Measurements from ENCODE around the gene DCAF8. TPM values are rescaled to one million over a fixed set of nuclear protein-coding genes. Genes with fewer than 3 reads are reported as not detected.

Gene DCAF8
- total RNA-seq, 1 experiment from 2014 or later = 129 TPM

DNA sequence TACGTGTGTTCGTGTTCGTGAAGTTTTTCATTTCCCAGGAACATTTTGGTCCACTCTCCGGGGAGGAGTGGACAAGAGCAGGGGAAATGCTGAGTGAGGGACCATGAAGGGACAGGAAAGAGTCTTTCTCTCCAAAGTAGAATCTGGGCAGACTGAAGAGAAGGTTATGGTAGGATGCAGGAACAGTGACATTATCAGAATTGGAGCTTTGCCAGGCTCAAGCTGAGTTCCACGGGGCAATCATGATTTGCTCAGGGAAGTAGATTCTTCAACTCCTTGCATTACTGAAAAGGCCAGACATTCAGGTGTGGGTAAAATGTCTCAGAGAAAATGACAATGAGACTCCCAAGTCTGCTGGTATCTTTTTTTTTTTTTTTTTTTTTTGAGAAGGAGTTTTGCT is 94.3 kb downstream of the DCAF8 start:
- Histone ChIP-seq H3K4me3 (ENCODE audit: insufficient read depth, low read depth, low read length) (no peak overlapping the region), H3K36me3 (replicated peaks; ENCODE audit: control insufficient read depth, insufficient read depth, low read length) (no peaks in the 10 kb centered on the region), H3K27me3 (ENCODE audit: control insufficient read depth, insufficient read depth, low read length) (no peaks in the 10 kb centered on the region)
- DNase-seq = no peak

GRCh38 chr1:160167580-160167979 is 94.8 kb downstream of the DCAF8 start:
- Histone ChIP-seq H3K27me3 (ENCODE audit: control insufficient read depth, insufficient read depth, low read length) (no peaks in the 10 kb centered on the region), H3K4me3 (ENCODE audit: insufficient read depth, low read depth, low read length) (no peak overlapping the region), H3K36me3 (replicated peaks; ENCODE audit: control insufficient read depth, insufficient read depth, low read length) (no peaks in the 10 kb centered on the region)
- no peak for DNase-seq

GRCh38 chr1:160167056-160167455 is 95.3 kb downstream of the DCAF8 start:
- Histone ChIP-seq H3K27me3 (ENCODE audit: control insufficient read depth, insufficient read depth, low read length) (no peaks in the 10 kb centered on the region), H3K36me3 (replicated peaks; ENCODE audit: control insufficient read depth, insufficient read depth, low read length) (no peaks in the 10 kb centered on the region), H3K4me3 (ENCODE audit: insufficient read depth, low read depth, low read length) (no peak overlapping the region)
- DNase-seq = no peak

- Histone ChIP-seq H3K4me3 (ENCODE audit: insufficient read depth, low read depth, low read length) (no peak overlapping the region), H3K27me3 (ENCODE audit: control insufficient read depth, insufficient read depth, low read length) (no peaks in the 10 kb centered on the region), H3K36me3 (replicated peaks; ENCODE audit: control insufficient read depth, insufficient read depth, low read length) (no peaks in the 10 kb centered on the region)
- no peak for DNase-seq
These were observed 96.0 kb downstream of the DCAF8 start for GRCh38 chr1:160166166-160166868.

Other genes with a start within 250 kb of the DCAF8 start
- 2.6 and 3.0 TPM in 2 replicates for gene PIGM, start 230.6 kb downstream of the DCAF8 start, total RNA-seq (2014; rRNA removed; shearing (Covaris generic))
- gene KCNJ10, start 192.4 kb downstream of the DCAF8 start, total RNA-seq (2014; rRNA removed; shearing (Covaris generic)) = 0.07 TPM in 1 of 2 replicates, not detected in the other
- 0.07 TPM in 1 of 2 replicates, not detected in the other for gene KCNJ9, start 181.0 kb downstream of the DCAF8 start, total RNA-seq (2014; rRNA removed; shearing (Covaris generic))
- 89.5 and 92.6 TPM in 2 replicates for gene IGSF8, start 163.9 kb downstream of the DCAF8 start, total RNA-seq (2014; rRNA removed; shearing (Covaris generic))
- 14.5 and 25.0 TPM in 2 replicates for gene ATP1A2, start 146.8 kb downstream of the DCAF8 start, total RNA-seq (2014; rRNA removed; shearing (Covaris generic))
- 0.73 and 0.74 TPM in 2 replicates for gene ATP1A4, start 110.9 kb downstream of the DCAF8 start, total RNA-seq (2014; rRNA removed; shearing (Covaris generic))
- 4.2 and 4.4 TPM in 2 replicates for gene CASQ1, start 72.0 kb downstream of the DCAF8 start, total RNA-seq (2014; rRNA removed; shearing (Covaris generic))
- gene PEA15, start 57.2 kb downstream of the DCAF8 start, total RNA-seq (2014; rRNA removed; shearing (Covaris generic)) = 75.6 and 81.4 TPM in 2 replicates
- 81.9 and 107 TPM in 2 replicates for gene PEX19, start 22.6 kb upstream of the DCAF8 start, total RNA-seq (2014; rRNA removed; shearing (Covaris generic))
- gene COPA, start 80.7 kb upstream of the DCAF8 start, total RNA-seq (2014; rRNA removed; shearing (Covaris generic)) = 167 and 175 TPM in 2 replicates
- gene NCSTN, start 80.8 kb upstream of the DCAF8 start, total RNA-seq (2014; rRNA removed; shearing (Covaris generic)) = 83.4 and 94.3 TPM in 2 replicates
- 0.21 and 0.30 TPM in 2 replicates for gene NHLH1, start 104.5 kb upstream of the DCAF8 start, total RNA-seq (2014; rRNA removed; shearing (Covaris generic))
- 32.7 and 36.9 TPM in 2 replicates for gene VANGL2, start 138.0 kb upstream of the DCAF8 start, total RNA-seq (2014; rRNA removed; shearing (Covaris generic))

All from H7 (cell line).